GM21526 (cell line): Measurements from ENCODE around the gene SEMA3G.

Experiments
- ATAC-seq: cut with Tn5 transposase; IDR thresholded peaks from one replicate; pipeline ENCODE4 v1.9.1; 2021; ENCODE audit warnings: moderate library complexity; ENCODE audit not compliant: unreplicated experiment, low FRiP score

The SEMA3G gene

GRCh38 chr3:52454938-52455282 lies 10.0 kb upstream of the SEMA3G start:
- ATAC-seq = no peak

- ATAC-seq = no peak
Observed at GRCh38 chr3:52454250-52454937, 9.5 kb upstream of the SEMA3G start.

GRCh38 chr3:52453496-52454249 lies 8.8 kb upstream of the SEMA3G start, which contains the start of gene TNNC1:
TNNC1 (minus strand) TSS chr3:52454041; CDS start chr3:52454015, 26 bp downstream.
- ATAC-seq = no peak

- ATAC-seq = no peak
Observed at GRCh38 chr3:52452570-52453221, 7.8 kb upstream of the SEMA3G start.

GRCh38 chr3:52452126-52452525 lies 7.2 kb upstream of the SEMA3G start:
- no peak for ATAC-seq

- no peak for ATAC-seq
Observed at GRCh38 chr3:52451237-52452083, 6.6 kb upstream of the SEMA3G start.

- ATAC-seq = no peak
Observed at GRCh38 chr3:52450489-52451236, 5.8 kb upstream of the SEMA3G start.

GRCh38 chr3:52447512-52448355 lies 2.8 kb upstream of the SEMA3G start:
- ATAC-seq = no peak

GRCh38 chr3:52446631-52447511 lies 2.0 kb upstream of the SEMA3G start:
- ATAC-seq = no peak

GRCh38 chr3:52446042-52446441 lies 1.1 kb upstream of the SEMA3G start:
- no peak for ATAC-seq

- ATAC-seq = no peak
Observed at GRCh38 chr3:52443791-52444687, 864 bp downstream of the SEMA3G start.

- no peak for ATAC-seq
Observed at GRCh38 chr3:52443268-52443610, 1.7 kb downstream of the SEMA3G start.

- no peak for ATAC-seq
Observed at GRCh38 chr3:52442409-52443267, 2.3 kb downstream of the SEMA3G start.

- no peak for ATAC-seq
Observed at GRCh38 chr3:52441772-52442332, 3.1 kb downstream of the SEMA3G start.

- ATAC-seq = no peak
Observed at GRCh38 chr3:52441091-52441771, 3.7 kb downstream of the SEMA3G start.
